ENCODE results near the gene B9D2.
A peak's percentile ranks its signal among the peaks of the same experiment; 100 is the strongest.

B9D2 gene

GRCh38 chr19:41325947-41326706, 37.8 kb downstream of the B9D2 start:
- DNase-seq: no peak

GRCh38 chr19:41325640-41325946, 38.4 kb downstream of the B9D2 start:
- no peak for DNase-seq

- DNase-seq: no peak
Measured at GRCh38 chr19:41324921-41325639, 38.9 kb downstream of the B9D2 start.

- DNase-seq: no peak
Measured at GRCh38 chr19:41324231-41324702, 39.7 kb downstream of the B9D2 start.

GRCh38 chr19:41323430-41324125, 40.4 kb downstream of the B9D2 start:
- no peak for DNase-seq

GRCh38 chr19:41323023-41323422, 40.9 kb downstream of the B9D2 start:
- no peak for DNase-seq

GRCh38 chr19:41322451-41322850, 41.5 kb downstream of the B9D2 start:
- DNase-seq: no peak

- no peak for DNase-seq
Measured at GRCh38 chr19:41321600-41322270, 42.2 kb downstream of the B9D2 start.

GRCh38 chr19:41321204-41321599, 42.7 kb downstream of the B9D2 start:
- no peak for DNase-seq

- DNase-seq: no peak
Measured at GRCh38 chr19:41320568-41320967, 43.4 kb downstream of the B9D2 start.

GRCh38 chr19:41320185-41320518, 43.8 kb downstream of the B9D2 start:
- no peak for DNase-seq

- DNase-seq: no peak
Measured at GRCh38 chr19:41319500-41320184, 44.3 kb downstream of the B9D2 start.

- DNase-seq: no peak
Measured at GRCh38 chr19:41318696-41319499, 45.1 kb downstream of the B9D2 start.

- DNase-seq: no peak
Measured at GRCh38 chr19:41316306-41316920, 47.5 kb downstream of the B9D2 start.

- no peak for DNase-seq
Measured at GRCh38 chr19:41311613-41312012, 52.3 kb downstream of the B9D2 start.

GRCh38 chr19:41311072-41311471, 52.9 kb downstream of the B9D2 start:
- DNase-seq: no peak

GRCh38 chr19:41310033-41310831, 53.7 kb downstream of the B9D2 start, which contains the start of gene CCDC97:
Gene CCDC97, plus strand, starts transcription at chr19:41310172. Its CDS starts 139 bp downstream, at chr19:41310311.
- peak; percentile 88 to 89 for DNase-seq

GRCh38 chr19:41309180-41310032, 54.5 kb downstream of the B9D2 start:
- DNase-seq: no peak

GRCh38 chr19:41308450-41309179, 55.3 kb downstream of the B9D2 start:
- DNase-seq: peak; percentile 97 to 98
